GM13977 (cell line): ENCODE results near the gene FZD4.

Experiments
- DNase-seq: peaks from one replicate; pipeline ENCODE4 v3.0.0; 2012; ENCODE audit warnings: low spot score
- in situ Hi-C: fragments of 300-500 bp; cut with MboI; formaldehyde crosslinking; loops from one replicate; pipeline ENCODE4 v1.12.0; 2022; ENCODE audit warnings: low sequenced_read_pairs, low pct_unique_long_range_greater_than_20kb, mixed read lengths, inconsistent platforms; ENCODE audit not compliant: unreplicated experiment
- TF ChIP-seq, protein P1 (sequence below): IDR thresholded peaks from 2 replicates; pipeline ENCODE4 v1.5.1; 2012; ENCODE audit warnings: mild to moderate bottlenecking, control low read depth; ENCODE audit not compliant: insufficient read depth; ENCODE audit errors: extremely low read depth, missing control alignments

FZD4 gene

DNA sequence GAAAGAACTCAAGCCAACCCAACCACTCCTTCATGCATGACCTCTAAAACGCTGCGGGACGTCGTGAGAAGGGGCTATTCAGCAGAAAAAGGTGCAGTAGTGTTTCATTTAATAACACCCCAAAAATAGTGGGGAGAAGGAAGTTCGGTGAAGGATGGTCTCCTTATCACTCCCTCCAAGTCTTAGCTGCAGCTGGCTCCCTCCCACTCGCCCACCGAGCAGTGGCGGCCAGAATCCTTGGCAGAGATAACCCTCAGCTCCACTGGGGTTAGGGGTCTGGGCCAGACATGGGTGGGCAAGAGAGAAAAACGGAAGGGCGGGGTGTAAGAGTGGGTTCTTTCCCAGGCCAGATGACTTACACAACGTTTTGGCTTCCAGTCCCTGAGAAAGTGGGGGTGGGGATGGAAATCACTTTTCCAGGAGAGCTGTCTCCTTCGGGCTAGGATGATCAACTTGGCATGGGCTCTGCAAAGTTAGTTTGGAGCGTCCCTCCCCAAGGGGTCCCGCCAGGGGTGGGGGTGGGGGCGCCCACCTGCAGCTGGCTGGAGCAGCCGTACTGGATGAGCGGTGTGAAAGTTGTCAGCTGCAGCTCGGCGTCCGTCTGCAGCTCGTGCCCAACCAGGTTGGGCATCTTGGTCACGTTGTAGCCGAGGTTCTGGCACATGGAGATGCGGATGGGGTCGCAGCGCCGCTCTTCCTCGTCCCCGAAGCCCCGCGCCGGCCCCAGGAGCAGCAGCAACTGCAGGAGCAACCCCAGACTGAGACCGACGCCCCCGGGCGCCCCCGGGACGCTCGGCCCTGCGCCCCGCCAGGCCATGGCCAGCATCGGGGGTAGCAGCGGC, 705 bp downstream of the FZD4 start:
- DNase-seq: no peak
- in situ Hi-C loops: no loop called here
- TF ChIP-seq, protein P1, sequence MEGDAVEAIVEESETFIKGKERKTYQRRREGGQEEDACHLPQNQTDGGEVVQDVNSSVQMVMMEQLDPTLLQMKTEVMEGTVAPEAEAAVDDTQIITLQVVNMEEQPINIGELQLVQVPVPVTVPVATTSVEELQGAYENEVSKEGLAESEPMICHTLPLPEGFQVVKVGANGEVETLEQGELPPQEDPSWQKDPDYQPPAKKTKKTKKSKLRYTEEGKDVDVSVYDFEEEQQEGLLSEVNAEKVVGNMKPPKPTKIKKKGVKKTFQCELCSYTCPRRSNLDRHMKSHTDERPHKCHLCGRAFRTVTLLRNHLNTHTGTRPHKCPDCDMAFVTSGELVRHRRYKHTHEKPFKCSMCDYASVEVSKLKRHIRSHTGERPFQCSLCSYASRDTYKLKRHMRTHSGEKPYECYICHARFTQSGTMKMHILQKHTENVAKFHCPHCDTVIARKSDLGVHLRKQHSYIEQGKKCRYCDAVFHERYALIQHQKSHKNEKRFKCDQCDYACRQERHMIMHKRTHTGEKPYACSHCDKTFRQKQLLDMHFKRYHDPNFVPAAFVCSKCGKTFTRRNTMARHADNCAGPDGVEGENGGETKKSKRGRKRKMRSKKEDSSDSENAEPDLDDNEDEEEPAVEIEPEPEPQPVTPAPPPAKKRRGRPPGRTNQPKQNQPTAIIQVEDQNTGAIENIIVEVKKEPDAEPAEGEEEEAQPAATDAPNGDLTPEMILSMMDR: no peak

DNA sequence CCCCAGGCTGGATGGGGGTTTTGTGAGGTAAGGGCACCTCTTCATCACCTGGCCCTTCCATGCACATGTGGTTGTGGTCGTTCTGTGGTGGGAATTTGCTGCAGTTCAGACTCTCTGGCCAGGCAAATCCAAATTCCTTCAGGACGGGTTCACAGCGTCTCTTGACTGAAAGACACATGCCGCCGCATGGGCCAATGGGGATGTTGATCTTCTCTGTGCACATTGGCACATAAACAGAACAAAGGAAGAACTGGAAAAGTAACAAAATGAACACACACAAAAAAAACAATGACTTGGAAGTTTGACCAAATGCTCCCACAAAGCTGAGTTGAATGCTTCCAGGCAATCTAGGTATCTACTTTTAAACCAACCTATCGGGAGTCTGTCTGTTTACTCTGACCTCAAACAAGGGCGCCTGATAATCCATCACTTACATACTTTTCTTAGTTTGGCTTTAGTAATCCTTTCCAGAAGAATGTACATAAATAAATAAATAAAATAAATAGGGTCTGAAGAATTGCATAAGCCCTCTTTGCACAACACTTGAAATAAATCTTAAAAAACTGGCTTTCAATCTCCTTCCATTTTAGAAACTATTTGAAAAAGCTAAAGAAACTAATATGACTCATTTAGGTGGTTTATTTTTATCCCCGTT, 2.8 kb downstream of the FZD4 start:
- TF ChIP-seq, protein P1: no peak
- in situ Hi-C loops: no loop called here
- no peak for DNase-seq

GRCh38 chr11:86951706-86952105, 3.5 kb downstream of the FZD4 start:
- in situ Hi-C loops: no loop called here
- no peak for DNase-seq
- TF ChIP-seq, protein P1: no peak

GRCh38 chr11:86950661-86950995, 4.6 kb downstream of the FZD4 start:
- TF ChIP-seq, protein P1: no peak
- in situ Hi-C loops: no loop called here
- no peak for DNase-seq

DNA sequence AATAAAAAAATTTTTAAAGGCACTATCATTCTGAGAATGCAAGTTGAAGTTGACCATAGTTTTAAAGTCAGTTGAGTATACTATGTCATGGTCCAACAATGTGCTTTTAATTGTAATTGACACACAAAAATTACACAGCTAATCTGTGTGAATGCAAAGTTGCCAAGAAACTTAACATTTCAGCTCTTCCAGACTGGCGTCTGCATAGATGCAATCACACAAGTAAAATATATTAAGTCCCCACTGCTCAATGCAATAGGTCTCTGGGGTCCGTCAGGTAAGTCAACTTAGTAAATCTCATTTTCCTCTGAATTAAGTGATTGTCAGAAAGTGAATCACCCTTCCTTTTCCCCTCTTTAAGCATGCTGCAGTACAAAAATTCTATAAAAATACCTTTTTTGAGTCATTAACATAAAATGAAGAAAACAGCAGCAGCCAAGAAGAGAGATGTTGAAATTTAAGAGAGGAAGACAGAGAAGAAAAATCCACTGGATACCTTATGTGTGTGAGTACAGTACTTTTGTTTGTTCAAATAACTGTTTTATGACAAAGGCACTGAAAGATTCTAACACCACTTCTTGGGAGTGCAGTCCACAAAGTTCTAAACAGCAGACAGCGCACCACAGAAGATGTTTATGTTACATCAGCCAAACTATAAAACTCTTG, 5.1 kb downstream of the FZD4 start:
- in situ Hi-C loops: loop anchor here (25.0 kb wide), 2 partner anchors 337 to 462 kb away; no protein-coding TSS in a partner anchor
- DNase-seq: no peak
- TF ChIP-seq, protein P1: no peak

- no peak for DNase-seq
- TF ChIP-seq, protein P1: no peak
- in situ Hi-C loops: loop anchor here (25.0 kb wide), 2 partner anchors 339 to 464 kb away; no protein-coding TSS in a partner anchor
Measured at GRCh38 chr11:86948733-86949132, 6.5 kb downstream of the FZD4 start.
